Measurements from ENCODE around the gene ARHGAP25. TPM values are rescaled to one million over a fixed set of nuclear protein-coding genes. Genes with fewer than 3 reads are reported as not detected.

ARHGAP25 gene
- total and polyA plus RNA-seq, 2 experiments from 2014 or later = 1.9 to 2.0 TPM

GRCh38 chr2:68757081-68757480 lies 22.5 kb downstream of the ARHGAP25 start (continued):
- TF ChIP-seq ZNF462 (CRISPR knock-in tag; IDR thresholded peaks at IDR 0.05) (no peak), ETS1 (IDR thresholded peaks at IDR 0.05) (no peak), POLR2AphosphoS5 (IDR thresholded peaks at IDR 0.05; ENCODE audit: low read depth) (no peak), EZH2phosphoT487 (IDR thresholded peaks at IDR 0.05; ENCODE audit: unreplicated experiment) (no peak)

- Histone ChIP-seq H3K27me3 (ENCODE audit: insufficient read depth) (no peaks in the 10 kb centered on the region), H3K36me3 (ENCODE audit: insufficient read depth) (no peaks in the 10 kb centered on the region), H3K4me1 (ENCODE audit: insufficient read depth) (peaks cover 21% of the 10 kb centered on the region), H3K4me3 (no peak overlapping the region), H4K20me1 (replicated peaks; ENCODE audit: insufficient read depth) (no peaks in the 10 kb centered on the region), H3K4me2 (no peak overlapping the region), H3K27ac (ENCODE audit: low read depth) (no peak overlapping the region), H3K79me2 (replicated peaks; ENCODE audit: insufficient read depth) (no peaks in the 10 kb centered on the region), H3K9me2 (ENCODE audit: insufficient read depth) (no peaks in the 10 kb centered on the region), H3F3A (replicated peaks; ENCODE audit: low read depth) (no peaks in the 10 kb centered on the region), H2AFZ (no peak overlapping the region)
- ATAC-seq (no peak), DNase-seq (ENCODE audit: low spot score) (no peak)
- no peak overlapping the region for H3K27ac Mint-ChIP-seq
- H3K4me3 Mint-ChIP-seq = no peak overlapping the region
- no peaks in the 10 kb centered on the region for H3K27me3 Mint-ChIP-seq (ENCODE audit: insufficient read depth, low read depth, poor library complexity)
- no peaks in the 10 kb centered on the region for H3K36me3 Mint-ChIP-seq (ENCODE audit: low read depth)
- H3K4me1 Mint-ChIP-seq = peaks cover 20% of the 10 kb centered on the region
- no peak for TF ChIP-seq EZH2 (IDR thresholded peaks at IDR 0.05; ENCODE audit: low read depth, unreplicated experiment)
- no peak for TF ChIP-seq REST (IDR thresholded peaks at IDR 0.05; ENCODE audit: unreplicated experiment)
- TF ChIP-seq NANOG (IDR thresholded peaks at IDR 0.05; ENCODE audit: borderline replicate concordance) = no peak
- TF ChIP-seq ETS1 (IDR thresholded peaks at IDR 0.05) = no peak
- no peak for TF ChIP-seq CREB1 (CRISPR knock-in tag; IDR thresholded peaks at IDR 0.05; ENCODE audit: low read depth)
- TF ChIP-seq ZNF331 (CRISPR knock-in tag; IDR thresholded peaks at IDR 0.05; ENCODE audit: low read depth) = no peak
- TF ChIP-seq ZNF114 (CRISPR knock-in tag; IDR thresholded peaks at IDR 0.05) = no peak
- TF ChIP-seq POLR2AphosphoS5 (IDR thresholded peaks at IDR 0.05; ENCODE audit: low read depth) = no peak
- TF ChIP-seq CTCF (conservative IDR thresholded peaks at IDR 0.05; ENCODE audit: low read depth in 2 of 2) = no peak
- no peaks in the 10 kb centered on the region for H3K9me3 Mint-ChIP-seq
Measured at GRCh38 chr2:68762100-68762499, 27.5 kb downstream of the ARHGAP25 start.
